HepG2 (cell line): ENCODE data around the gene CYP19A1. TPM values are rescaled to one million over a fixed set of nuclear protein-coding genes. Genes with fewer than 3 reads are reported as not detected.

Experiments used
- KDM5B ChIP-seq: sonication (generic); formaldehyde crosslinking; IDR thresholded peaks from 2 replicates; pipeline ENCODE4 v1.4.0; 2020; ENCODE audit warnings: missing genetic modification reagents, mild to moderate bottlenecking, borderline replicate concordance
- MAFF ChIP-seq: IDR thresholded peaks from 2 replicates; pipeline ENCODE4 v1.6.1; 2011; ENCODE audit warnings: low read depth, low read length, improper control_type of control experiment
- TAF15 ChIP-seq: fragments of 200-400 bp; formaldehyde crosslinking; IDR thresholded peaks from one replicate; pipeline ENCODE4 v1.6.1; 2018; ENCODE audit warnings: mild to moderate bottlenecking, low read depth, low read length; ENCODE audit not compliant: poor library complexity, severe bottlenecking
- TRIM24 ChIP-seq: sonication (generic); formaldehyde crosslinking; IDR thresholded peaks from 2 replicates; pipeline ENCODE4 v1.8.0; 2022; ENCODE audit warnings: mild to moderate bottlenecking, missing genetic modification reagents
- ZFP62 ChIP-seq: sonication (generic); formaldehyde crosslinking; IDR thresholded peaks from 2 replicates; pipeline ENCODE4 v1.4.0; 2020; ENCODE audit warnings: missing genetic modification reagents
- ZNF253 ChIP-seq: sonication (generic); formaldehyde crosslinking; IDR thresholded peaks from 2 replicates; pipeline ENCODE4 v1.8.0; 2022; ENCODE audit warnings: mild to moderate bottlenecking, missing genetic modification reagents, borderline replicate concordance
- ZNF432 ChIP-seq: sonication (generic); formaldehyde crosslinking; IDR thresholded peaks from 2 replicates; pipeline ENCODE4 v1.5.0; 2020; ENCODE audit warnings: missing genetic modification reagents, mild to moderate bottlenecking, borderline replicate concordance
- ZNF644 ChIP-seq: IDR thresholded peaks from 2 replicates; pipeline ENCODE4 v1.6.1; 2016; ENCODE audit warnings: low read depth
- polyA plus RNA-seq, 8 experiments: library from polyadenylated mRNA; depleted of rRNA in 3 of 8; stranded (reverse) in 7 of 8; unstranded in 1 of 8; fragments of >200 nt; fragmentation: Illumina TruSeq in 4 of 8; extraction: Trizol in 4 of 8; gene quantifications; 2 replicates each; pipeline versions ENCODE4 v1.2.1 to v1.2.3, GENCODE V29; 2011 to 2016; ENCODE audit warnings: low read depth in 4 of 8, missing spikeins in 1 of 8, mixed read lengths in 1 of 8; ENCODE audit not compliant: insufficient read depth in 1 of 8
- total RNA-seq, 5 experiments: library from RNA; depleted of rRNA; stranded (reverse); fragments of >200 nt; fragmentation: Illumina TruSeq; extraction: Trizol; gene quantifications; 2 replicates each; pipeline ENCODE4 v1.2.3, GENCODE V29; 2016; ENCODE audit warnings: low read depth in 1 of 5
- TF ChIP-seq, protein P1 (sequence below): sonication (generic); formaldehyde crosslinking; IDR thresholded peaks from 2 replicates; pipeline ENCODE4 v1.4.0; 2020; ENCODE audit warnings: mild to moderate bottlenecking, missing genetic modification reagents
- TF ChIP-seq, protein P2 (sequence below): sonication (generic); formaldehyde crosslinking; IDR thresholded peaks from 2 replicates; pipeline ENCODE4 v1.4.0; 2020; ENCODE audit warnings: mild to moderate bottlenecking, low read depth, missing genetic modification reagents
- TF ChIP-seq, protein P3 (sequence below): sonication (generic); formaldehyde crosslinking; IDR thresholded peaks from 2 replicates; pipeline ENCODE4 v1.5.0; 2020; ENCODE audit warnings: missing genetic modification reagents
- TF ChIP-seq, protein P4 (sequence below): sonication (generic); formaldehyde crosslinking; IDR thresholded peaks from 2 replicates; pipeline ENCODE4 v1.5.0; 2020; ENCODE audit warnings: mild to moderate bottlenecking, missing genetic modification reagents

The CYP19A1 gene
- total and polyA plus RNA-seq, 2 of the 13 experiments (the other 11 are each of a cell fraction or from before 2014, with no cell fraction given): 10.9 to 23.0 TPM

DNA sequence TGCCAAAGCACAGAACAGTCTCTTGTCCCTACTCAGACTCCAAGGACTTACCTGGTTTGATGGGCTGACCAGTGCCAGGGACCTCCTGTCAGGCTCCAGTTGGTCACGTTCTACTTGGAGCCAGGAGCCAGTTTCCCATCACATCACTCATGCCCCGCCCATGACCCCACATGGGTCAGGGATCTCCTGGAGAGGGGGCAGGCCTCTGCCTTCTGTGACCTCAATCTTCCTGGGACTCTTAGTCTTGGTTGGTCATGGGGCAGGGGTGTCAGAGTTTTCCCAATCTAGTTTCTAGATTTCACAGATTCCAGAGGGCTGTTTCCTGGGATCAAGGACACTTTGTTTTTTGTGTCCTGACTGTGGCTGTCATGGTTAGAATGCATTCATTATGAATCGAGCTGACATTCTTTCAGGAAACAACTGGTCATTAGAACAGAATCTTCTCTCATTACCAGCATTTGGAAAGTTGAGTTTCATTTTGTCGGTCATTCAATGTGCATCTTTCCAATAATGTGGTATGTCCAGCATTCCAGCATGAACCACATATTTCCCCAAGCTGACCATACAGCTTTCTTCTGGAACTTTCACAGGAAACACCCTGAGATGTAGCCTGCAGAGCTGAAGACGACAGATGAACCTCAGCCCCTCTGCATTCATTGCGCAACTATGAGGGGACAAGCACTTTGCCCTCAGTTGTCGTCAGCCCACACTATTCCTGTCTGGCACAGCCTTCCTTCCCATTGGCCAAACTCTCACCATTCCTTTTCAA lies 19.8 kb downstream of the CYP19A1 start (continued):
- TF ChIP-seq, protein P1, sequence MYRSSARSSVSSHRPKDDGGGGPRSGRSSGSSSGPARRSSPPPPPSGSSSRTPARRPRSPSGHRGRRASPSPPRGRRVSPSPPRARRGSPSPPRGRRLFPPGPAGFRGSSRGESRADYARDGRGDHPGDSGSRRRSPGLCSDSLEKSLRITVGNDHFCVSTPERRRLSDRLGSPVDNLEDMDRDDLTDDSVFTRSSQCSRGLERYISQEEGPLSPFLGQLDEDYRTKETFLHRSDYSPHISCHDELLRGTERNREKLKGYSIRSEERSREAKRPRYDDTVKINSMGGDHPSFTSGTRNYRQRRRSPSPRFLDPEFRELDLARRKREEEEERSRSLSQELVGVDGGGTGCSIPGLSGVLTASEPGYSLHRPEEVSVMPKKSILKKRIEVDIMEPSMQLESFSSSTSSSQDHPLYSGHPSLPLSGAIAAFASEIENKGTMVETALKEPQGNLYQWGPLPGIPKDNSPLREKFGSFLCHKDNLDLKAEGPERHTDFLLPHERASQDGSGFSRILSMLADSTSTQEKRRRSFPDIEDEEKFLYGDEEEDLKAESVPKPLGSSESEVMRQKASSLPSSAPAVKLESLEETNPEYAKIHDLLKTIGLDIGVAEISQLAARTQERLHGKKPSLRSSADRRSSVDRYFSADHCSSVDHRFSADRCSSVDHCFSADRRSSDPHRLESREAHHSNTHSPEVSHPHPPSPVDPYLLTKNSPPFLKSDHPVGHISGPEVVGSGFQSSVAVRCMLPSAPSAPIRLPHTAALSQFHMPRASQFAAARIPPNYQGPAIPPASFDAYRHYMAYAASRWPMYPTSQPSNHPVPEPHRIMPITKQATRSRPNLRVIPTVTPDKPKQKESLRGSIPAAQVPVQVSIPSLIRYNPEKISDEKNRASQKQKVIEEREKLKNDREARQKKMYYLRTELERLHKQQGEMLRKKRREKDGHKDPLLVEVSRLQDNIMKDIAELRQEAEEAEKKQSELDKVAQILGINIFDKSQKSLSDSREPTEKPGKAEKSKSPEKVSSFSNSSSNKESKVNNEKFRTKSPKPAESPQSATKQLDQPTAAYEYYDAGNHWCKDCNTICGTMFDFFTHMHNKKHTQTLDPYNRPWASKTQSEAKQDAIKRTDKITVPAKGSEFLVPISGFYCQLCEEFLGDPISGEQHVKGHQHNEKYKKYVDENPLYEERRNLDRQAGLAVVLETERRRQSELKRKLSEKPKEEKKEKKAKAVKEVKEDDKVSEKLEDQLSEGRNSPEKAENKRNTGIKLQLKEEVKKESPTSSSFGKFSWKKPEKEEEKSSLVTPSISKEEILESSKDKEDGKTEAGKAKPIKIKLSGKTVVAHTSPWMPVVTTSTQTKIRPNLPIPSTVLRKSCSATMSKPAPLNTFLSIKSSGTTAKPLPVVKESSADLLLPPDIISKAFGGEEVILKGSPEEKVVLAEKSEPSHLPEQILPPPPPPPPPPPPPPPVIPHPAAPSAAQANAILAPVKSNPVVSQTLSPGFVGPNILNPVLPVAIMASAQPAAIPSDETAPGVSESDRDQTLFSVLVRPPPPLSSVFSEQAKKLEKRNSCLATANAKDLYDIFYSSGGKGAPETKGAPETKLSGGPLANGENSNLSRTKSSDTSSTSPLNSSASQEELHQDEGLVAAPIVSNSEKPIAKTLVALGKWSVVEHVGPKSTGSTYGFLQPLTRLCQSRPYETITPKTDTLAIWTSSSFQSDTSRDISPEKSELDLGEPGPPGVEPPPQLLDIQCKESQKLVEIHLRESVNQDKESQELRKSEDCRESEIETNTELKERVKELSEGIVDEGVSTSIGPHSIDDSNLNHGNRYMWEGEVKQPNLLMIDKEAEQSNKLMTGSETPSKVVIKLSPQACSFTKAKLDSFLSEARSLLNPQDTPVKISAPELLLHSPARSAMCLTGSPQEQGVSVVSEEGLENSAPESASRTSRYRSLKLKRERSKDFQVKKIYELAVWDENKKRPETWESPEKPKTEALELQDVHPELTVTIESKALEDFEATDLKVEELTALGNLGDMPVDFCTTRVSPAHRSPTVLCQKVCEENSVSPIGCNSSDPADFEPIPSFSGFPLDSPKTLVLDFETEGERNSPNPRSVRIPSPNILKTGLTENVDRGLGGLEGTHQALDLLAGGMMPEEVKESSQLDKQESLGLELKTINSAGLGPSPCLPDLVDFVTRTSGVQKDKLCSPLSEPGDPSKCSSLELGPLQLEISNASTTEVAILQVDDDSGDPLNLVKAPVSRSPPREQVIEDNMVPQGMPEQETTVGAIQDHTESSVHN (CRISPR knock-in tag): no peak
- TF ChIP-seq ZFP62 (CRISPR knock-in tag): no peak
- TF ChIP-seq KDM5B (CRISPR knock-in tag): no peak
- TF ChIP-seq TAF15: no peak
- TF ChIP-seq, protein P2, sequence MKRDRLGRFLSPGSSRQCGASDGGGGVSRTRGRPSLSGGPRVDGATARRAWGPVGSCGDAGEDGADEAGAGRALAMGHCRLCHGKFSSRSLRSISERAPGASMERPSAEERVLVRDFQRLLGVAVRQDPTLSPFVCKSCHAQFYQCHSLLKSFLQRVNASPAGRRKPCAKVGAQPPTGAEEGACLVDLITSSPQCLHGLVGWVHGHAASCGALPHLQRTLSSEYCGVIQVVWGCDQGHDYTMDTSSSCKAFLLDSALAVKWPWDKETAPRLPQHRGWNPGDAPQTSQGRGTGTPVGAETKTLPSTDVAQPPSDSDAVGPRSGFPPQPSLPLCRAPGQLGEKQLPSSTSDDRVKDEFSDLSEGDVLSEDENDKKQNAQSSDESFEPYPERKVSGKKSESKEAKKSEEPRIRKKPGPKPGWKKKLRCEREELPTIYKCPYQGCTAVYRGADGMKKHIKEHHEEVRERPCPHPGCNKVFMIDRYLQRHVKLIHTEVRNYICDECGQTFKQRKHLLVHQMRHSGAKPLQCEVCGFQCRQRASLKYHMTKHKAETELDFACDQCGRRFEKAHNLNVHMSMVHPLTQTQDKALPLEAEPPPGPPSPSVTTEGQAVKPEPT (CRISPR knock-in tag): no peak
- TF ChIP-seq, protein P3, sequence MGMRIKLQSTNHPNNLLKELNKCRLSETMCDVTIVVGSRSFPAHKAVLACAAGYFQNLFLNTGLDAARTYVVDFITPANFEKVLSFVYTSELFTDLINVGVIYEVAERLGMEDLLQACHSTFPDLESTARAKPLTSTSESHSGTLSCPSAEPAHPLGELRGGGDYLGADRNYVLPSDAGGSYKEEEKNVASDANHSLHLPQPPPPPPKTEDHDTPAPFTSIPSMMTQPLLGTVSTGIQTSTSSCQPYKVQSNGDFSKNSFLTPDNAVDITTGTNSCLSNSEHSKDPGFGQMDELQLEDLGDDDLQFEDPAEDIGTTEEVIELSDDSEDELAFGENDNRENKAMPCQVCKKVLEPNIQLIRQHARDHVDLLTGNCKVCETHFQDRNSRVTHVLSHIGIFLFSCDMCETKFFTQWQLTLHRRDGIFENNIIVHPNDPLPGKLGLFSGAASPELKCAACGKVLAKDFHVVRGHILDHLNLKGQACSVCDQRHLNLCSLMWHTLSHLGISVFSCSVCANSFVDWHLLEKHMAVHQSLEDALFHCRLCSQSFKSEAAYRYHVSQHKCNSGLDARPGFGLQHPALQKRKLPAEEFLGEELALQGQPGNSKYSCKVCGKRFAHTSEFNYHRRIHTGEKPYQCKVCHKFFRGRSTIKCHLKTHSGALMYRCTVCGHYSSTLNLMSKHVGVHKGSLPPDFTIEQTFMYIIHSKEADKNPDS (CRISPR knock-in tag): no peak
- TF ChIP-seq TRIM24 (CRISPR knock-in tag): no peak
- TF ChIP-seq ZNF432: no peak
- TF ChIP-seq, protein P4, sequence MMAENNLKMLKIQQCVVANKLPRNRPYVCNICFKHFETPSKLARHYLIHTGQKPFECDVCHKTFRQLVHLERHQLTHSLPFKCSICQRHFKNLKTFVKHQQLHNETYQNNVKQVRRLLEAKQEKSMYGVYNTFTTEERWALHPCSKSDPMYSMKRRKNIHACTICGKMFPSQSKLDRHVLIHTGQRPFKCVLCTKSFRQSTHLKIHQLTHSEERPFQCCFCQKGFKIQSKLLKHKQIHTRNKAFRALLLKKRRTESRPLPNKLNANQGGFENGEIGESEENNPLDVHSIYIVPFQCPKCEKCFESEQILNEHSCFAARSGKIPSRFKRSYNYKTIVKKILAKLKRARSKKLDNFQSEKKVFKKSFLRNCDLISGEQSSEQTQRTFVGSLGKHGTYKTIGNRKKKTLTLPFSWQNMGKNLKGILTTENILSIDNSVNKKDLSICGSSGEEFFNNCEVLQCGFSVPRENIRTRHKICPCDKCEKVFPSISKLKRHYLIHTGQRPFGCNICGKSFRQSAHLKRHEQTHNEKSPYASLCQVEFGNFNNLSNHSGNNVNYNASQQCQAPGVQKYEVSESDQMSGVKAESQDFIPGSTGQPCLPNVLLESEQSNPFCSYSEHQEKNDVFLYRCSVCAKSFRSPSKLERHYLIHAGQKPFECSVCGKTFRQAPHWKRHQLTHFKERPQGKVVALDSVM: peak; percentile 45; the same call in 1 of the 2 replicates
- no peak for TF ChIP-seq ZNF253
- TF ChIP-seq ZNF644 (CRISPR knock-in tag): peak; percentile 85; the same call in 1 of the 2 replicates
- TF ChIP-seq MAFF: no peak
